ENCODE data around the gene MET. TPM values are rescaled to one million over a fixed set of nuclear protein-coding genes. Genes with fewer than 3 reads are reported as not detected.

Gene MET
- polyA plus RNA-seq, 1 donor from 2014 or later, result not detected

- TF ChIP-seq REST (IDR thresholded peaks at IDR 0.05; ENCODE audit: borderline replicate concordance) (no peak), EP300 (conservative IDR thresholded peaks at IDR 0.05; ENCODE audit: poor library complexity, severe bottlenecking) (no peak), TAF1 (IDR thresholded peaks at IDR 0.05; ENCODE audit: low read depth) (no peak), MXI1 (conservative IDR thresholded peaks at IDR 0.05; ENCODE audit: poor library complexity, severe bottlenecking) (no peak), RAD21 (conservative IDR thresholded peaks at IDR 0.05) (no peak), SMC3 (conservative IDR thresholded peaks at IDR 0.05; ENCODE audit: poor library complexity) (no peak), EZH2 (IDR thresholded peaks at IDR 0.05; ENCODE audit: borderline replicate concordance, insufficient read depth, low read length, poor library complexity, severe bottlenecking) (no peak), POLR2AphosphoS5 (IDR thresholded peaks at IDR 0.05) (no peak)
- TF ChIP-seq, protein P1, sequence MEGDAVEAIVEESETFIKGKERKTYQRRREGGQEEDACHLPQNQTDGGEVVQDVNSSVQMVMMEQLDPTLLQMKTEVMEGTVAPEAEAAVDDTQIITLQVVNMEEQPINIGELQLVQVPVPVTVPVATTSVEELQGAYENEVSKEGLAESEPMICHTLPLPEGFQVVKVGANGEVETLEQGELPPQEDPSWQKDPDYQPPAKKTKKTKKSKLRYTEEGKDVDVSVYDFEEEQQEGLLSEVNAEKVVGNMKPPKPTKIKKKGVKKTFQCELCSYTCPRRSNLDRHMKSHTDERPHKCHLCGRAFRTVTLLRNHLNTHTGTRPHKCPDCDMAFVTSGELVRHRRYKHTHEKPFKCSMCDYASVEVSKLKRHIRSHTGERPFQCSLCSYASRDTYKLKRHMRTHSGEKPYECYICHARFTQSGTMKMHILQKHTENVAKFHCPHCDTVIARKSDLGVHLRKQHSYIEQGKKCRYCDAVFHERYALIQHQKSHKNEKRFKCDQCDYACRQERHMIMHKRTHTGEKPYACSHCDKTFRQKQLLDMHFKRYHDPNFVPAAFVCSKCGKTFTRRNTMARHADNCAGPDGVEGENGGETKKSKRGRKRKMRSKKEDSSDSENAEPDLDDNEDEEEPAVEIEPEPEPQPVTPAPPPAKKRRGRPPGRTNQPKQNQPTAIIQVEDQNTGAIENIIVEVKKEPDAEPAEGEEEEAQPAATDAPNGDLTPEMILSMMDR (IDR thresholded peaks at IDR 0.05; ENCODE audit: poor library complexity, severe bottlenecking), result no peak
- no peak overlapping the region for H3K4me2 ChIP-seq (ENCODE audit: low read length)
- H2AFZ ChIP-seq (ENCODE audit: low read depth, low read length), result no peak overlapping the region
- H3K9me2 ChIP-seq (ENCODE audit: insufficient read depth, low read length), result no peaks in the 10 kb centered on the region
- H4K20me1 ChIP-seq (ENCODE audit: insufficient read depth), result no peaks in the 10 kb centered on the region
- no peaks in the 10 kb centered on the region for H3K27me3 ChIP-seq (ENCODE audit: insufficient read depth, low read depth, low read length)
- H3K79me2 ChIP-seq (replicated peaks; ENCODE audit: insufficient read depth, low read length), result no peaks in the 10 kb centered on the region
- H3K9ac ChIP-seq (ENCODE audit: low read length), result no peak overlapping the region
- H3F3A ChIP-seq (ENCODE audit: insufficient read depth, low read length, poor library complexity, severe bottlenecking), result no peaks in the 10 kb centered on the region
- no peaks in the 10 kb centered on the region for H3K9me3 ChIP-seq (ENCODE audit: low read length)
- no peaks in the 10 kb centered on the region for H3K36me3 ChIP-seq (ENCODE audit: insufficient read depth, low read length)
- H3K27ac ChIP-seq (ENCODE audit: low read length), result no peak overlapping the region
- no peak overlapping the region for H3K4me3 ChIP-seq (ENCODE audit: low read length)
These were observed 20.7 kb downstream of the MET start for GRCh38 chr7:116692401-116693308.

DNA sequence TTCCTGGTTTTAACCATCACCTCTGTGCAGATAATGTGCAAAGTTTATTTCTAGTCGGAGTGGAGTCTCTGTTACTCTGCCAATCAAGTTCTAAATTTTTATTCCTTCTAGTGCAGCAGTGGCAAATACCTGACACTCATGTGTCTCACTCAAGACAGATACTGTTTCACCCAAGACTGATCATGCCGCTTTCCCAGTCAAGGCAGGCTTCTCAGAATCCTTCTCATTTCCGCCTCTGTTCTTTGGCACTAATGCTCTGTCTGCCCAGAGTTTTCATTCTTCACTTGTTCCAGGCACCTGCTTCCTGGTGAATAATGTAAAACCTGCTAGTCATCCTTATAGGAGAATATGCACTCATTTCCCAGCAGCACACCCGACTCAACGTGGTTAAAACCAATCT is 24.7 kb downstream of the MET start:
- Histone ChIP-seq H3K36me3 (ENCODE audit: insufficient read depth, low read length) (no peaks in the 10 kb centered on the region), H3K4me3 (ENCODE audit: low read length) (no peak overlapping the region), H3K4me2 (ENCODE audit: low read length) (no peak overlapping the region), H3F3A (ENCODE audit: insufficient read depth, low read length, poor library complexity, severe bottlenecking) (no peaks in the 10 kb centered on the region), H3K27me3 (ENCODE audit: insufficient read depth, low read depth, low read length) (no peaks in the 10 kb centered on the region), H4K20me1 (ENCODE audit: insufficient read depth) (no peaks in the 10 kb centered on the region), H2AFZ (ENCODE audit: low read depth, low read length) (no peak overlapping the region), H3K9ac (ENCODE audit: low read length) (no peak overlapping the region), H3K79me2 (replicated peaks; ENCODE audit: insufficient read depth, low read length) (no peaks in the 10 kb centered on the region), H3K9me2 (ENCODE audit: insufficient read depth, low read length) (no peaks in the 10 kb centered on the region), H3K9me3 (ENCODE audit: low read length) (no peaks in the 10 kb centered on the region), H3K27ac (ENCODE audit: low read length) (no peak overlapping the region)
- TF ChIP-seq SMC3 (conservative IDR thresholded peaks at IDR 0.05; ENCODE audit: poor library complexity) (no peak), EP300 (conservative IDR thresholded peaks at IDR 0.05; ENCODE audit: poor library complexity, severe bottlenecking) (no peak), REST (IDR thresholded peaks at IDR 0.05; ENCODE audit: borderline replicate concordance) (no peak), EZH2 (IDR thresholded peaks at IDR 0.05; ENCODE audit: borderline replicate concordance, insufficient read depth, low read length, poor library complexity, severe bottlenecking) (no peak), POLR2AphosphoS5 (IDR thresholded peaks at IDR 0.05) (no peak), TAF1 (IDR thresholded peaks at IDR 0.05; ENCODE audit: low read depth) (no peak), RAD21 (conservative IDR thresholded peaks at IDR 0.05) (no peak), MXI1 (conservative IDR thresholded peaks at IDR 0.05; ENCODE audit: poor library complexity, severe bottlenecking) (no peak)
- TF ChIP-seq, protein P1 (IDR thresholded peaks at IDR 0.05; ENCODE audit: poor library complexity, severe bottlenecking), result no peak
